GM18502 (cell line): ENCODE measurements around the gene GALNT11.

Experiments
- ATAC-seq: cut with Tn5 transposase; IDR thresholded peaks from one replicate; pipeline ENCODE4 v1.9.1; 2021; ENCODE audit warnings: mild to moderate bottlenecking; ENCODE audit not compliant: unreplicated experiment, poor library complexity

Gene GALNT11

GRCh38 chr7:152106990-152107389 is 81.5 kb downstream of the GALNT11 start:
- ATAC-seq: no peak

- ATAC-seq: no peak
Measured at GRCh38 chr7:152107945-152108344, 82.5 kb downstream of the GALNT11 start.

- ATAC-seq: no peak
Measured at GRCh38 chr7:152108359-152108758, 82.9 kb downstream of the GALNT11 start.

- ATAC-seq: no peak
Measured at GRCh38 chr7:152112829-152113228, 87.4 kb downstream of the GALNT11 start.

GRCh38 chr7:152115021-152115718 is 89.7 kb downstream of the GALNT11 start:
- ATAC-seq: no peak

DNA sequence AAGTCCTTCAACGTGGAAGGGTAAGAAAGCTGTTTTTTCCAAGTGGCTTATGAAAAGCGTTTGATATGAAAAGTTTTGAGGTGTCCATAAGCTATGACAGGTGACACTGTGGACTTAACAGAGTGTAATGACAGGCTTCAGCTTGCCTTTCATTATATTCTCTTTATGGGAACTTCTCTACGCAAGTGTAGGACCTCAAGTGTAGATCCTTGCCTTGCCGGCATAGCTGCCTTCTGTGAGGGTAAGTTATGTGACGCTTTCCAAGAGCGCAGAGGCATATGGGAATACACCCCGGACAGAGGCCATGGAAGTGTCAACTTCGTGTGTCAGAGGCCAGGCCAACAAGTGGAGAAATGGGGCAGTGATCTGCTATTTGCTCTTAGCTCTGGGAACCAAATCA is 91.9 kb downstream of the GALNT11 start:
- no peak for ATAC-seq

GRCh38 chr7:152120210-152120609 is 94.7 kb downstream of the GALNT11 start:
- no peak for ATAC-seq

DNA sequence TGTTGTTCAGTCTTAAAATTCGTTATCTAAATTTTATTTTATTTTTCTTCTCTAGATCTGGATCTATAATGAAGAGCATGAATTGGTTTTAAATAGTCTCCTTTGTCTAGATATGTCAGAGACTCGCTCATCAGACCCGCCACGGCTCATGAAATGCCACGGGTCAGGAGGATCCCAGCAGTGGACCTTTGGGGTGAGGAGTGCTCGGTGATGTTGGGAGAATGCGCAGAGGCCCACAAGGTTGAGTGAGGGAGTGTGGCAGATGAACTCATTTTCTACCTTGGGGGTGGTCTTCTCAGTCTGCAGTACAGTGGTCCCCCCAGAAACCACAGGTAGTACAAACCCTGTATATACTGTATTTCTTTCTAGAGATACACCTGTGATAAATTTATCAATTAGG is 95.3 kb downstream of the GALNT11 start:
- ATAC-seq: no peak

GRCh38 chr7:152121432-152121831 is 96.0 kb downstream of the GALNT11 start:
- no peak for ATAC-seq

DNA sequence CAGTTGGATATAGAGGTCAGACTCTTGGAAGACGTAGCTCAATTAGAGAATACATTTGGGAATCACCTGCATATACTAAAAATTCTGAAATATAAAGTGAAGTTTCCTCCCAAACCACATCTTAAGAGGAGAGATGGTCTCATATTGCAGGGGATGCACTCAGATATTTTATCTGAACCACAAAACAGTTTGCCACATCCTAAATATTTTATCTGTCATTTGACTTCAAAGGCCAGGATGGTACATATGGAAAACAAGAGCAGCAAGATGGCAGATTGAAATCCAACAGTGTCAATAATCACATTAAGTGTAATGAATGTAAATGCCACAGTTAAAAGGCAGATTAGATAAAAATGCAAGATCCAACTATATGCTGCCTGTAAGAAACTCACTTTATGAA is 97.1 kb downstream of the GALNT11 start:
- ATAC-seq: no peak

- no peak for ATAC-seq
Measured at GRCh38 chr7:152126741-152127140, 101.3 kb downstream of the GALNT11 start.

DNA sequence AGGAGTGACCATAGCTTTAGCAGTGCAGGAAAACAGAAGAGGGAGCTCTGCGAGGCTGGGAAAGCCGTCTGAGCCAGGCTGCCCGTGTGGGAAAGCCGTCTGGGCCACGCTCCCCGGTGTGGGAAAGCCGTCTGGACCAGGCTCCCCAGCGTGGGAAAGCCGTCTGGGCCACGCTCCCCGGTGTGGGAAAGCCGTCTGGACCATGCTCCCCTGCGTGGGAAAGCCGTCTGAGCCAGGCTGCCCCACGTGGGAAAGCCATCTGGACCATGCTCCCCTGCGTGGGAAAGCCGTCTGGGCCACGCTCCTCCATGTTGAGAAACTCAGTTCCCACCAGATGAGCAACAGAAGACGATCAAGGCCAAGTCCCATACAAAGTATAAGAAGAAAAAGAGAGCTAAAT is 101.8 kb downstream of the GALNT11 start:
- no peak for ATAC-seq

DNA sequence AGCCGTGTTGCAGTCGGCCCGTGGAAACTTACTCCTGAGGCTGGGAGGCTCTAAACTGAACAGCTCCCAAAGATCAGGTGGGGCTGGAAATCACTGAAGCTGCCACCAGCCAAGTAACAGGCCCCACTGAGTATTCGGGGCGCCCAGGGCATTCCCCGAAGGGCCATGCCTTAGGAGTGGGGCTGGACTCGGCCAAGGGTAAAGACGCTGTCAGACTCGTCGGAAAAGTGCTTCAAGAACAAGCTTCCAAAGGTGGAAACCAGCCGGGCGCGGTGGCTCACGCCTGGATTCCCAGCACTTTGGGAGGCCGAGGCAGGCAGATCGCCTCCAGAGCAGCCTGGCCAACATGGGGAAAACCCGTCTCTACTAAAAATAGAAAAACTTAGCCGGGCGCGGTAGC is 102.8 kb downstream of the GALNT11 start:
- no peak for ATAC-seq

DNA sequence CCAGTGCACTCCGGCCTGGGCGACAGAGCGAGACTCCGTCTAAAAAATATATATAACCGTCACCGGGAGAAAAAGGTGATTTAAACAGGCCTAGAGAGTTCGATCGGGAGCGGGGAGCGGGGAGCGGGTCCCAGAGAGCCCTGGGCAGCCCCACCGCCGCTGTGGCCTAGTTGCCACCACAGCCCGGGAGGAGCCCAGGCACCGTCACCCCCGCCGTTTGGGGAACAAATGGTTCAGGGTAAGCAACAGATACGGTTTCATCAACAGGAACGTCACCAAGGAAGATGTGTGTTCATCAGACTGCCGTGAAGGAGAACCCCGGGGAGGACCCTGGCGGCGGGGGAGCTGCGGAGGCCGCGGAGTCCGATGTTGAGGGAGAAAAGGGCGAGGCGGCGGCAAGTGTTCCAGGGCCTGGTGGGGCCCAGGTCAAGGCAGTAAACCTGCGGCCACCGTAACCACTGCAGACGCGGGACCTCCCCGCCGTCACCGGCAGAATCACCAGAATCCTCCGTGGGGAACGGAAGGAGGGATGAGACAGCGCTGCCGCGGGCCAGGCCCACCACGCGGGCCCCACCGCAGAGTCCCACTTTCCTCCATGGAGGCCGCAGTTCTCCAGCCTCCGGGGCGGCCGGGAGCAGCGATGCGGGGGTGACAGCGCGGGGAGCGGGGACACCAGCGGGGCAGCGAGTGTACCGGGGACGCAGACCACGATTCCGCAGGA is 103.4 kb downstream of the GALNT11 start:
- no peak for ATAC-seq

DNA sequence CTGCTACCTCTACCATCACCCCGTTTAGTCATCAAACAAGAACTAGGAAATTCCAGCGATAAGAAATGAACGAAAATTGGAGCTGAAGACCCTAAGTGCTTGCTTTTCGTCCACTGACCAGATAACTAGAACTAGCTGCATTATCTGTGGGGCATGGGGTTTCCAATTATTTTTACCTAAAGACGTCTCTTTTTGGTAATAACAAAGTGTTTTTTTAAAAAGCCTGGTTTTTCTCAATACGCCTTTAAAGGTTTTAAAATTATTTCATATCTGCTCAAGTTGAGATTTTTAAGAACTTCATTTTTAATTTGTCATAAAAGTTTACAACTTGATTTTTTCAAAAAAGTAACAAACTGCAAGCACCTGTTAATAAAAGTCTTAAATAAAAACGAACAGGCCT is 104.2 kb downstream of the GALNT11 start:
- ATAC-seq: no peak

DNA sequence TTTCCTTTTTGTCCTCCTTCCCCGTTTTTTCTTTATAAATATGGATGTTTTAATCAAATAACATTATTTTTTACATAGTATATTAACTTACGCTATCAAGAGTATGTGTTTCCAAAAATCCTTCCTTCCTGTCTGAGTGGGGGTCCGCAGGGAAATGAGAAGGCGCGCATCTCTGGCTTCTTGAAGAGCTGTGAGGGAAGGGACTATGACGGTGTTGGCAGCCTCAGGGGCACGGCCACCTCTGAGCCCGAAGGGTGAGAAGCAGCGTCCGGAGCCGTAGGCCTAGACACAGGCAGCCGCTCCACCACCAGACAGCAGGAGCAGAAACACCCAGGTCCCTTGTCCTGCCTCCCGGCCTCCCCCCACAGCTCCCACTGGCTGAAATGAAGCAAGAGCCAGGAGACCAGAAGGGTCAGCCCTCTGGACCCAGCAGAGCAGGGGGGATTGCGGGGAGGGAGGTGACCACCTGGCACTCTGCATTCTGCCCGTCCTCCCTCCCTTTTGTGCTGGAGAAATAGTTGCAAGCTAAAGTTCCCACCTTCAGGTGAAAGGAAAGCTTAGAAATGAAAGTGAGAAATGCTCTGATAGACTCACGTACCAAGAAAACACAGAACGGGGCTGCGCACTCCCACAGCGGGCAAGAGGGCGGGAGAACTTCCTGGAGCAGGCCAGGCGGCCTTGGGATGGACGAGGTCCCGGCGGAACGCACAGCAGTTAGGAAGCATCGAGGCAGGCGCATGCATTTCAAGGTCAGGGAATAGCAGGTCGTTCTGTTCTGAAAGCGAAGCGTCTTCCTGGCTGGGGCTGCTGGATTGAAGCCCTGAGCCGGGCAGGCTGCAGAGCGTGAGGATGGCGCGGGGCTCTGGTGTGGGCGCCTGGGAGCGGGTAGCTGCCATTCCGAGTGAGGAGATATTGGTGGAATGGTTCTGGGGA is 105.5 kb downstream of the GALNT11 start:
- no peak for ATAC-seq

DNA sequence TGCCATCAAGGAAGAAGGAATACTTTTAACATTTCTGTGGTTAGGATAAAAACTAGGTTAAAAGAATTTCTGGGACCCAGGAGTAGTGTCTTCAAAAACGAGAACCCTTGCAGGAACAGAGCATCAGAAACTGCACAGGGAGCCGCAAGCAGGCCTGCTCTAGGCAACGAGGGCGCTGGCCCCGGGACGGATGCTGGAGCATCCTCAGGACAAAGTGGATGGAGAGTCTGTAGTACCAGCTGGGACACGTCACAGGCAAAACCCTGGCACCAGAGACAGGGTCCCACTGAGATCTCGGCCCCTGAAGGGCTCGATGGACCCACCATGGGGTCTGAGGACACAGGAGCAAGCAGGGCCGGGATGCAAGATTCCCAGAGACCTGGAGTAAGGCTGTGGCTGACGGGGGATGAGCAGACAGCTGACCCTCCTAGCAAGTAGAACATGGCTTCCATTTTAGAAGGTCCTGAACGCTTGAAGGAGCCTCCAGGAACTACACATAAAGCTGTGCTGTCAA is 106.6 kb downstream of the GALNT11 start:
- no peak for ATAC-seq

GRCh38 chr7:152132812-152133211 is 107.3 kb downstream of the GALNT11 start:
- no peak for ATAC-seq

GRCh38 chr7:152133804-152134203 is 108.3 kb downstream of the GALNT11 start:
- no peak for ATAC-seq

- ATAC-seq: no peak
Measured at GRCh38 chr7:152136686-152137085, 111.2 kb downstream of the GALNT11 start.
